ENCODE data around the gene NOM1. TPM values are rescaled to one million over a fixed set of nuclear protein-coding genes. Genes with fewer than 3 reads are reported as not detected.

Gene NOM1
- total RNA-seq, 1 experiment from 2014 or later: 31.7 TPM

DNA sequence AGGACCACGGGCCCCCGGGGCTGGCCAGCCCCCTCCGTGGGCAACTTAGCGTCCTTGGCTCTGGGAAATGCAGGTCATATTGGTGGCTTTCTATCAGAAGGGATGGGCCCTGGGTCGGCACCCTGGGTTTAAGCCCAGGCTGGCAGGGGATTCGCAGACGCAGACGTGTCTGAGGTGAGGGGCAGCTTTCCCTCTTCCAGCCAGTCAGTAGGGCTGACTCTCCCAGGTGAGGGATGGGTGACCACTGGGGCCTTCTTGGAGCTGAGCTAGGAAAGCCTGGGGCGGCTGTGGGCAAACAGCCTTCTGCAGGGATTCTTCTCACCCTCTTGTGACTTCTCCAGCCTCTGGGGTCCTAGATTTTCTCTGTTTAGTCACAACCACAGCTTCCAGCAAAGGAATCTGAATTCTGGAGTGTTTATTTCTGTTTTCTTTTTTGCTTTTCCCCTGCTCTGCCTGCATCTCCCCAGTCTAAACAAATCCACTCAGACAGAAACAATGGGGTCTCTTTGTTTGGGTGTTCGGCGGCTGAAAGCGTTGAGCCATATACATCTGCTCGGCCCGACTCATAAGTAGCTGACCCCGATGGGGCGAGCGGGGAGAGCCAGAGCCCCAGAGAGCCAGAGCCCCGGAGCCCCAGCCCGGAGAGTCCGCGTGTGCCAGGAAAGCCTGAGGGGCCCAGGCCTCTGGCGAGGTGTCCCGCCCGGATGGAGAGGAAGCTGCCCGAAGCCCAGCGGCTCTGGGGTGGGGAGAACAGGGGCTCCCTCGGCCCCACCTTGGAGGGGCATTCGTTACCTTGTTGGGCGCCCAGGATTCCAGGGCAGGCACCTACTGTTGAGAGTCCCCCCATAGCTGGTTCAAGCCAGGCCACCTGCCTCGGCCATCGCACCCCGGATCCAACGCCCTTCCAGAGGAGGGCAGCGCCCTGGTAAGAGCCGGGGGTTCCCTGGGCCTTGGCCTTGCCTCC, 59.0 kb downstream of the NOM1 start:
- Histone ChIP-seq H2BK20ac (ENCODE audit: low read depth, low read length, poor library complexity, severe bottlenecking) (no peak overlapping the region), H3K9me3 (ENCODE audit: control insufficient read depth, low read depth, low read length) (no peaks in the 10 kb centered on the region), H2BK120ac (ENCODE audit: low read depth, low read length, poor library complexity, severe bottlenecking) (no peak overlapping the region), H4K91ac (ENCODE audit: insufficient read length, low read depth, low read length) (no peak overlapping the region), H3K23ac (ENCODE audit: insufficient read length, low read depth, low read length) (no peak overlapping the region), H3K79me1 (ENCODE audit: insufficient read depth, low read depth, low read length, poor library complexity, severe bottlenecking) (no peaks in the 10 kb centered on the region), H3K14ac (ENCODE audit: insufficient read depth, low read length) (no peak overlapping the region), H2BK12ac (ENCODE audit: insufficient read length, low read depth, low read length) (no peak overlapping the region), H3K56ac (ENCODE audit: insufficient read length, low read depth, low read length) (no peak overlapping the region), H4K20me1 (ENCODE audit: control insufficient read depth, insufficient read depth, insufficient read length) (no peaks in the 10 kb centered on the region), H4K8ac (replicated peaks; ENCODE audit: insufficient read length, low read depth, low read length) (no peak overlapping the region), H3K4me1 (ENCODE audit: insufficient read depth, low read length) (no peaks in the 10 kb centered on the region; the same call in 1 of the 2 replicates), H3K79me2 (ENCODE audit: insufficient read depth, low read length) (no peaks in the 10 kb centered on the region), H3K27me3 (ENCODE audit: insufficient read depth, low read length) (peaks cover 86% of the 10 kb centered on the region), H2BK5ac (ENCODE audit: insufficient read length, low read length) (no peak overlapping the region), H3K4me2 (ENCODE audit: insufficient read depth, insufficient read length, low read length) (no peak overlapping the region), H3K4ac (ENCODE audit: low read depth, low read length) (no peak overlapping the region), H3K23me2 (ENCODE audit: insufficient read length, low read depth, low read length, poor library complexity, severe bottlenecking) (peaks cover 5% of the 10 kb centered on the region), H3T11ph (ENCODE audit: low read length) (no peak overlapping the region), H2BK15ac (ENCODE audit: low read depth, low read length) (no peak overlapping the region), H3K18ac (ENCODE audit: insufficient read length, low read depth, low read length) (no peak overlapping the region), H3K27ac (ENCODE audit: insufficient read length, low read depth, low read length) (no peak overlapping the region), H3K9ac (ENCODE audit: extremely low read depth, insufficient read length, low read length) (no peak overlapping the region), H2AK5ac (ENCODE audit: insufficient read length, low read length) (no peak overlapping the region), H2AFZ (ENCODE audit: low read length) (no peak overlapping the region), H4K5ac (ENCODE audit: insufficient read length, low read depth, low read length) (no peak overlapping the region)
- Mint-ChIP-seq H3K27me3 (ENCODE audit: low read depth) (peaks cover 91% of the 10 kb centered on the region), H3K9me3 (peaks cover 4 to 13% of the 10 kb centered on the region in 2 experiments; a peak in 2 of 5 replicates), H3K27ac (no peak overlapping the region), H3K4me3 (no peak overlapping the region), H3K4me1 (peaks cover 9 to 16% of the 10 kb centered on the region in 2 experiments; a peak in 3 of 4 replicates), H3K36me3 (ENCODE audit: insufficient read depth in 1 of 3, low read depth in 3 of 3) (no peaks in the 10 kb centered on the region; a peak in 1 of 7 replicates)
- no peak for DNase-seq
- TF ChIP-seq, protein P1, sequence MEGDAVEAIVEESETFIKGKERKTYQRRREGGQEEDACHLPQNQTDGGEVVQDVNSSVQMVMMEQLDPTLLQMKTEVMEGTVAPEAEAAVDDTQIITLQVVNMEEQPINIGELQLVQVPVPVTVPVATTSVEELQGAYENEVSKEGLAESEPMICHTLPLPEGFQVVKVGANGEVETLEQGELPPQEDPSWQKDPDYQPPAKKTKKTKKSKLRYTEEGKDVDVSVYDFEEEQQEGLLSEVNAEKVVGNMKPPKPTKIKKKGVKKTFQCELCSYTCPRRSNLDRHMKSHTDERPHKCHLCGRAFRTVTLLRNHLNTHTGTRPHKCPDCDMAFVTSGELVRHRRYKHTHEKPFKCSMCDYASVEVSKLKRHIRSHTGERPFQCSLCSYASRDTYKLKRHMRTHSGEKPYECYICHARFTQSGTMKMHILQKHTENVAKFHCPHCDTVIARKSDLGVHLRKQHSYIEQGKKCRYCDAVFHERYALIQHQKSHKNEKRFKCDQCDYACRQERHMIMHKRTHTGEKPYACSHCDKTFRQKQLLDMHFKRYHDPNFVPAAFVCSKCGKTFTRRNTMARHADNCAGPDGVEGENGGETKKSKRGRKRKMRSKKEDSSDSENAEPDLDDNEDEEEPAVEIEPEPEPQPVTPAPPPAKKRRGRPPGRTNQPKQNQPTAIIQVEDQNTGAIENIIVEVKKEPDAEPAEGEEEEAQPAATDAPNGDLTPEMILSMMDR (conservative IDR thresholded peaks at IDR 0.05): no peak
- WGBS (ENCODE audit: extremely low coverage, insufficient read length, low lambda C conversion rate): no CpG with 5 or more reads among the region's 35 CpGs

All from H9 (cell line).